Measurements from ENCODE around the gene CCSER1.

CCSER1 gene

DNA sequence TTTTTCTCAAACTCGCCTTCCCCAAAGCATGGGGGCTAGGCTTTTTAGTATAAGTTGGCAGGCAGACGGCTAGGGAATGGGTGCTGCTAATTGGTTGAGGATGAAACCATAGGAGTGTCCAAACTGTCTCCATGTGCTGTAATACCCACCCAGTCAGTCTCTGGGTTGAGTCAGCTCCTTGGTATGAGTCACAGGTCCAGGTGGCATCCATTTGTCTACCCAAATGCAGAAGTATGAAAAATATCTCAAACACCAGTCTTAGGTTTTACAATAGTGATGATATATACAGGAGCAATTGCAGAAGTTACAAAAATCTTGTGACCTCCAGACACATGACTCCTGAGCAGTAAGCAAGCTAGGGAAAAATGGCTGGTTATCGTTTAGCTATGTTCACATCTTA is 27.4 kb upstream of the CCSER1 start:
- Histone ChIP-seq H3K9ac (ENCODE audit: low read length) (no peak overlapping the region), H3K4me2 (ENCODE audit: low read depth, low read length, poor library complexity, severe bottlenecking) (no peak overlapping the region), H2AFZ (ENCODE audit: low read depth, low read length, severe bottlenecking) (no peak overlapping the region)

DNA sequence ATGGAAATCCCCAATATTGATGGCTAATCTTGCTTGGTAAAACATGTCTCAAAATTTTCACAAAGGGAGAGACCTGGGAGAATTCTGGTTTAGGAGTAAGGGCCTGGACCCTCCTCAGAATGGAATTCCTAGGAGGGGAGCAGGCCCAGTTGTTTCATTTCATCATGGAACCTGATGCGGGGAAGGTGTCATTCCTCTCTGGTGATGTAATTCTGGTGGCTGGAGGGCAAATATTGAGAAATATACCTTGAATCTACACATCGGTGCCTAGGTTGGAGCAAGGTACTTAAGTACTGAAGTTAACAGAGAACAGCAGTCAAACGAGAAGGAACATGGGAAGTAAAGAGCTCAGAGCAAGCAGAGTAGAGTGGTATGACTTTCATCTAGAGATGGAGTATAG is 23.2 kb upstream of the CCSER1 start:
- Histone ChIP-seq H3K9me2 (replicated peaks; ENCODE audit: insufficient read depth, low read length) (no peaks in the 10 kb centered on the region), H4K20me1 (ENCODE audit: low read depth, low read length) (no peaks in the 10 kb centered on the region), H3K27me3 (ENCODE audit: low read length) (no peaks in the 10 kb centered on the region), H3K27ac (ENCODE audit: low read depth, low read length) (no peak overlapping the region), H3K4me2 (ENCODE audit: low read depth, low read length, poor library complexity, severe bottlenecking) (no peak overlapping the region), H3K9me3 (ENCODE audit: insufficient read depth, low read length) (no peaks in the 10 kb centered on the region), H3K79me2 (ENCODE audit: insufficient read depth, low read length) (no peaks in the 10 kb centered on the region), H3K4me3 (ENCODE audit: insufficient read depth, low read length, poor library complexity, severe bottlenecking) (no peak overlapping the region), H3K9ac (ENCODE audit: low read length) (no peak overlapping the region), H3F3A (ENCODE audit: insufficient read depth) (no peaks in the 10 kb centered on the region), H2AFZ (ENCODE audit: low read depth, low read length, severe bottlenecking) (no peak overlapping the region), H3K36me3 (ENCODE audit: low read length) (no peaks in the 10 kb centered on the region)
- TF ChIP-seq, protein P1, sequence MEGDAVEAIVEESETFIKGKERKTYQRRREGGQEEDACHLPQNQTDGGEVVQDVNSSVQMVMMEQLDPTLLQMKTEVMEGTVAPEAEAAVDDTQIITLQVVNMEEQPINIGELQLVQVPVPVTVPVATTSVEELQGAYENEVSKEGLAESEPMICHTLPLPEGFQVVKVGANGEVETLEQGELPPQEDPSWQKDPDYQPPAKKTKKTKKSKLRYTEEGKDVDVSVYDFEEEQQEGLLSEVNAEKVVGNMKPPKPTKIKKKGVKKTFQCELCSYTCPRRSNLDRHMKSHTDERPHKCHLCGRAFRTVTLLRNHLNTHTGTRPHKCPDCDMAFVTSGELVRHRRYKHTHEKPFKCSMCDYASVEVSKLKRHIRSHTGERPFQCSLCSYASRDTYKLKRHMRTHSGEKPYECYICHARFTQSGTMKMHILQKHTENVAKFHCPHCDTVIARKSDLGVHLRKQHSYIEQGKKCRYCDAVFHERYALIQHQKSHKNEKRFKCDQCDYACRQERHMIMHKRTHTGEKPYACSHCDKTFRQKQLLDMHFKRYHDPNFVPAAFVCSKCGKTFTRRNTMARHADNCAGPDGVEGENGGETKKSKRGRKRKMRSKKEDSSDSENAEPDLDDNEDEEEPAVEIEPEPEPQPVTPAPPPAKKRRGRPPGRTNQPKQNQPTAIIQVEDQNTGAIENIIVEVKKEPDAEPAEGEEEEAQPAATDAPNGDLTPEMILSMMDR (IDR thresholded peaks at IDR 0.05; ENCODE audit: insufficient read depth, low read length, poor library complexity, severe bottlenecking) = no peak

More for the DNA sequence above, 27.4 kb upstream of the CCSER1 start:
- no peak for TF ChIP-seq EZH2phosphoT487 (conservative IDR thresholded peaks at IDR 0.05; ENCODE audit: low read length)
- TF ChIP-seq, protein P1 (IDR thresholded peaks at IDR 0.05; ENCODE audit: insufficient read depth, low read length, poor library complexity, severe bottlenecking) = no peak
- no peak overlapping the region for H3K4me3 ChIP-seq (ENCODE audit: insufficient read depth, low read length, poor library complexity, severe bottlenecking)
- H3K36me3 ChIP-seq (ENCODE audit: low read length) = no peaks in the 10 kb centered on the region
- no peaks in the 10 kb centered on the region for H3K27me3 ChIP-seq (ENCODE audit: low read length)
- no peaks in the 10 kb centered on the region for H4K20me1 ChIP-seq (ENCODE audit: low read depth, low read length)
- no peaks in the 10 kb centered on the region for H3K79me2 ChIP-seq (ENCODE audit: insufficient read depth, low read length)
- H3K9me3 ChIP-seq (ENCODE audit: insufficient read depth, low read length) = no peaks in the 10 kb centered on the region
- H3K9me2 ChIP-seq (replicated peaks; ENCODE audit: insufficient read depth, low read length) = no peaks in the 10 kb centered on the region
- H3K27ac ChIP-seq (ENCODE audit: low read depth, low read length) = no peak overlapping the region
- H3F3A ChIP-seq (ENCODE audit: insufficient read depth) = no peaks in the 10 kb centered on the region

DNA sequence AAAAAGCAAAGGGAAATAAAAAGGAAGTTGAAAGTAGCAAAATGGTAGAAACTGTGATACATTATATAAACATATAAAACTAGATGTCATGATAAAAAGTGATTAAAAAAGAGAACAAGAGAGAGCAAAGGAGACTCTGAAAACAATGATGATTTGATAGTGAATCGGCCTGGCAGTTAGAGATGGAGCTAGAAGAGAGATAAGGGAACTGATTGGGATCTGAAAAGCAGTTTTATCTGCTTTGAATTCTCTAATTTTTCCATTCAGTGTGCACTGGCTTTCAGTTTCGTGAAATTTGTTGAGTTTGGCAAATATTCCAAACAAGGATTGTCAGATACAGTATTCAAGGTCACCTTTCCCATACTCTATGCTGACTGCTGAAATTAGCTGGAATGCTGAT is 21.9 kb upstream of the CCSER1 start:
- no peak overlapping the region for H3K9ac ChIP-seq (ENCODE audit: low read length)
- H4K20me1 ChIP-seq (ENCODE audit: low read depth, low read length) = no peaks in the 10 kb centered on the region
- no peak overlapping the region for H3K27ac ChIP-seq (ENCODE audit: low read depth, low read length)
- H3K4me2 ChIP-seq (ENCODE audit: low read depth, low read length, poor library complexity, severe bottlenecking) = no peak overlapping the region
- H3K9me3 ChIP-seq (ENCODE audit: insufficient read depth, low read length) = no peaks in the 10 kb centered on the region
- no peaks in the 10 kb centered on the region for H3K36me3 ChIP-seq (ENCODE audit: low read length)
- H3K27me3 ChIP-seq (ENCODE audit: low read length) = no peaks in the 10 kb centered on the region
- no peaks in the 10 kb centered on the region for H3F3A ChIP-seq (ENCODE audit: insufficient read depth)
- TF ChIP-seq, protein P1 (IDR thresholded peaks at IDR 0.05; ENCODE audit: insufficient read depth, low read length, poor library complexity, severe bottlenecking) = no peak
- TF ChIP-seq EZH2phosphoT487 (conservative IDR thresholded peaks at IDR 0.05; ENCODE audit: low read length) = no peak
- no peak overlapping the region for H2AFZ ChIP-seq (ENCODE audit: low read depth, low read length, severe bottlenecking)
- no peak overlapping the region for H3K4me3 ChIP-seq (ENCODE audit: insufficient read depth, low read length, poor library complexity, severe bottlenecking)
- H3K79me2 ChIP-seq (ENCODE audit: insufficient read depth, low read length) = no peaks in the 10 kb centered on the region
- no peaks in the 10 kb centered on the region for H3K9me2 ChIP-seq (replicated peaks; ENCODE audit: insufficient read depth, low read length)

DNA sequence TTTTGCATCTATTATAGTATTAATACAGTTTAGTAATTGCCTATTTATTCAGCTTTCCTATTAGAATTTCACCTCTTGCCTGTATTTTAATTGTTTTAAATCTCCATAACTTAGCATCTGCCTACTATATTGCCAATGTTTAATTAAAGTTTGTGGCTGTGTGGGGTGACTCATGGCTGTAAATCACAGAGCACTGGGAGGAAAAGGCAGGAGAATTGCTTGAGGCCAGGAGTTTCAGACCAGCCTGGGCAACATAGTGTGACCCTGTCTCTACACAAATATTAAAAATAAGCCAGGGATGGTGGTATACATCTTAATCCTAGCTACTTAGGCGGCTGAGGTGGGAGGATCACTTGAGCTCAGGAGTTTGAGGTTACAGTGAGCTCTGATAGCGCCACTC is 14.5 kb upstream of the CCSER1 start:
- H3K9ac ChIP-seq (ENCODE audit: low read length) = no peak overlapping the region
- TF ChIP-seq EZH2phosphoT487 (conservative IDR thresholded peaks at IDR 0.05; ENCODE audit: low read length) = no peak
- TF ChIP-seq, protein P1 (IDR thresholded peaks at IDR 0.05; ENCODE audit: insufficient read depth, low read length, poor library complexity, severe bottlenecking) = no peak
- no peaks in the 10 kb centered on the region for H3K9me3 ChIP-seq (ENCODE audit: insufficient read depth, low read length)
- no peak overlapping the region for H3K4me2 ChIP-seq (ENCODE audit: low read depth, low read length, poor library complexity, severe bottlenecking)
- no peaks in the 10 kb centered on the region for H3K9me2 ChIP-seq (replicated peaks; ENCODE audit: insufficient read depth, low read length)
- no peaks in the 10 kb centered on the region for H3F3A ChIP-seq (ENCODE audit: insufficient read depth)
- H3K36me3 ChIP-seq (ENCODE audit: low read length) = no peaks in the 10 kb centered on the region
- H2AFZ ChIP-seq (ENCODE audit: low read depth, low read length, severe bottlenecking) = no peak overlapping the region
- H3K27me3 ChIP-seq (ENCODE audit: low read length) = no peaks in the 10 kb centered on the region
- no peaks in the 10 kb centered on the region for H3K79me2 ChIP-seq (ENCODE audit: insufficient read depth, low read length)
- no peak overlapping the region for H3K27ac ChIP-seq (ENCODE audit: low read depth, low read length)
- H4K20me1 ChIP-seq (ENCODE audit: low read depth, low read length) = no peaks in the 10 kb centered on the region
- no peak overlapping the region for H3K4me3 ChIP-seq (ENCODE audit: insufficient read depth, low read length, poor library complexity, severe bottlenecking)

All from SU-DHL-6 (cell line).